DND-41 (cell line): ENCODE results near the gene NT5DC3.

Source experiments
- ATAC-seq: fragments of 200-7000 bp; cut with Tn5 transposase; 3 replicates; pipeline ENCODE4 v1.9.1; 2021; ENCODE audit warnings: low read depth; ENCODE audit not compliant: insufficient read depth
- DNase-seq: peaks from one replicate; pipeline ENCODE4 v3.0.0-alpha.2; 2020
- H2AFZ ChIP-seq: 2 replicates; pipeline ENCODE4 v1.6.0; 2012; ENCODE audit warnings: low read depth, low read length
- H3K27ac ChIP-seq: 2 replicates; pipeline ENCODE4 v1.5.1; 2012; ENCODE audit warnings: low read length, inconsistent platforms
- H3K27me3 ChIP-seq: fragments of 200-600 bp; sonication (generic); 2 replicates; pipeline ENCODE4 v1.6.0; 2012; ENCODE audit warnings: low read length, mild to moderate bottlenecking, inconsistent platforms; ENCODE audit not compliant: insufficient read depth, poor library complexity
- H3K36me3 ChIP-seq: 2 replicates; pipeline ENCODE4 v1.5.1; 2012; ENCODE audit warnings: low read length, inconsistent platforms; ENCODE audit not compliant: insufficient read depth
- H3K4me1 ChIP-seq: 2 replicates; pipeline ENCODE4 v1.5.1; 2012; ENCODE audit warnings: mild to moderate bottlenecking, low read length; ENCODE audit not compliant: insufficient read depth
- H3K4me2 ChIP-seq: 2 replicates; pipeline ENCODE4 v1.6.0; 2012; ENCODE audit warnings: mild to moderate bottlenecking, moderate library complexity, low read length, inconsistent platforms; ENCODE audit not compliant: insufficient read depth
- H3K4me3 ChIP-seq, 2 experiments: fragments of 200-600 bp in 1 of 2; shearing (Covaris generic) in 1 of 2; 2 replicates each; pipeline ENCODE4 v1.5.1; 2012 to 2016; ENCODE audit warnings: inconsistent platforms in 2 of 2, low read length in 2 of 2, mild to moderate bottlenecking in 2 of 2, low read depth in 1 of 2, moderate library complexity in 1 of 2
- H3K79me2 ChIP-seq: 2 replicates; pipeline ENCODE4 v1.6.0; 2012; ENCODE audit warnings: low read length, inconsistent platforms; ENCODE audit not compliant: insufficient read depth
- H3K9ac ChIP-seq: 2 replicates; pipeline ENCODE4 v1.6.0; 2012; ENCODE audit warnings: low read depth, mild to moderate bottlenecking, inconsistent platforms, low read length, moderate library complexity
- H3K9me3 ChIP-seq: 2 replicates; pipeline ENCODE4 v1.5.1; 2012; ENCODE audit warnings: low read length, moderate library complexity, mild to moderate bottlenecking, inconsistent platforms; ENCODE audit not compliant: insufficient read depth, severe bottlenecking
- H4K20me1 ChIP-seq: 2 replicates; pipeline ENCODE4 v1.6.0; 2012; ENCODE audit warnings: low read length; ENCODE audit not compliant: insufficient read depth
- CTCF ChIP-seq: IDR thresholded peaks from 2 replicates; pipeline ENCODE4 v1.5.1; 2012; ENCODE audit warnings: borderline replicate concordance, low read length, moderate library complexity, mild to moderate bottlenecking; ENCODE audit not compliant: poor library complexity, severe bottlenecking; ENCODE audit errors: extremely low read depth
- EZH2 ChIP-seq: IDR thresholded peaks from 3 replicates; pipeline ENCODE4 v1.6.1; 2012; ENCODE audit warnings: borderline replicate concordance, low read depth, mild to moderate bottlenecking, moderate library complexity, low read length, inconsistent platforms; ENCODE audit not compliant: severe bottlenecking

The NT5DC3 gene

DNA sequence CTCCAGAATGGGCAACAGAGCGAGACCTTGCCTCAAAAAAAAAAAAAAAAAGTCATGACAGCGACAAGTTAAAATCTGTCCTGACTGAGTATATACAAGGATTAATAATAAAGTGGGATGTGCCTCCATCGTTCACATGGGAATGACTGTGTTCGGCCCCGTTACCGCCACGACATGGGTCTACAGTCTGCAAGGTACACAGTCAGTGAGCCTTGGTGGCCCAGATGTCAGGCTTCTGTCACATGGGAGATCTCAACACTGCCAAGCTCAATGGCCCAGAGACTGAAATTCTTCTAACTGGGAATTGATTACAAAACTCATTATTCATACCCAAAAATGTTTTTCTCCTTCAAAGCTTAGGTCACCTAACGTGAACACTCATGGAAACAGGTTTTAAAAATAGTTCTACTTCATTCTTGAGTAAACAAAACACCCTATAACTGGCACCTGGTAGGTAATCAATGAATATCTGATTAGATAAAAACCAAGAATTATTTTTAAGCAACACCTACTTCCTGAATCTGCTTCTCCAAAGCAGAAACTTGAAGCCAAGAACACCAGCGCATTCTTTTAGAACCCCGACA is 66.0 kb downstream of the NT5DC3 start:
- Histone ChIP-seq H3K9me3 (no peaks in the 10 kb centered on the region), H2AFZ (no peak overlapping the region), H3K9ac (no peak overlapping the region), H3K4me1 (no peaks in the 10 kb centered on the region), H3K4me2 (no peak overlapping the region), H3K4me3 (no peak overlapping the region), H3K27ac (no peak overlapping the region), H4K20me1 (no peaks in the 10 kb centered on the region), H3K79me2 (no peaks in the 10 kb centered on the region), H3K36me3 (no peaks in the 10 kb centered on the region), H3K27me3 (no peaks in the 10 kb centered on the region)
- no peak for DNase-seq
- no peak for ATAC-seq
- TF ChIP-seq EZH2 (no peak), CTCF (no peak)

GRCh38 chr12:103773109-103773910 is 67.7 kb downstream of the NT5DC3 start:
- no peak overlapping the region for H2AFZ ChIP-seq
- H3K9me3 ChIP-seq, result no peaks in the 10 kb centered on the region
- DNase-seq, result no peak
- H3K27ac ChIP-seq, result no peak overlapping the region
- no peak for ATAC-seq
- no peaks in the 10 kb centered on the region for H3K36me3 ChIP-seq
- H3K4me1 ChIP-seq, result no peaks in the 10 kb centered on the region
- H3K27me3 ChIP-seq, result no peaks in the 10 kb centered on the region
- no peaks in the 10 kb centered on the region for H3K79me2 ChIP-seq
- no peak overlapping the region for H3K4me3 ChIP-seq
- TF ChIP-seq EZH2 (no peak), CTCF (no peak)
- no peak overlapping the region for H3K4me2 ChIP-seq
- H3K9ac ChIP-seq, result no peak overlapping the region
- H4K20me1 ChIP-seq, result no peaks in the 10 kb centered on the region

DNA sequence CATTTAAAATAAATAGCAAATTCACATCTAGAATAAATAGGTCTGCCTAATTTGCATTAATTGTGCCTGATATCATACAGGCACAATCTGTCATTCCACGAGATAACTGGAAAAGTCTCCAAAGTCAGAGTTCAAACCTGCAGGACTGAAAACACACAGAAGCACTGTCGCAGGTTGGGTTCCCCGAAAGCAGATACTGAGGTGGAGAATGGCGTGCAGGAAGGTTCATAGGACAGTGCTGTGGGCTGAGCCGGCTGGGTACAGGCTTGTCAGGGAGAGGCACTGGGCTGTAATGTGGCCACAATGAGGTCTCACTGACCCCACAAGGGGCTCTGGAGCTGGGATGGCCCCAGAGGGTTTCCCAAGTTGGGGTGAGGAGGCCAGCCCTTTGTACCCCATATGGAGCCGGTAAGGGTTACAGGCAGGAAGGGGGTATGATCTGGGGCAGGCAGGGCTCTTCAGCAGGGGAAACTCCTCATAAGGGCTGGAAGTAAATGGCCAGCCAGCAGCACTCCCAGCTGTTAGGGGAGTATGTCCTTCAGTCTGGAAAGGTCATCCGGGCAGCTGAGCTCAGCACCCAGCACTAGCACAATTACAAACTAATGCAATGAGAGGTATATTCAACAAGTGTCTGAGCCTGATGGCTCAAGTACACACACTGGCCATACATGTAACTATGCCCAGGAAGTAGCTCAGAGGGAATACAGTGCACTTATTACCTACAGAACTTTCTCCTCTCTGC is 68.5 kb downstream of the NT5DC3 start:
- no peaks in the 10 kb centered on the region for H3K27me3 ChIP-seq
- no peak for DNase-seq
- no peak overlapping the region for H3K9ac ChIP-seq
- no peaks in the 10 kb centered on the region for H3K79me2 ChIP-seq
- H3K4me3 ChIP-seq, result no peak overlapping the region
- no peak overlapping the region for H3K27ac ChIP-seq
- no peak for TF ChIP-seq EZH2
- TF ChIP-seq CTCF, result no peak
- H3K36me3 ChIP-seq, result no peaks in the 10 kb centered on the region
- no peaks in the 10 kb centered on the region for H3K4me1 ChIP-seq
- H2AFZ ChIP-seq, result no peak overlapping the region
- H3K4me2 ChIP-seq, result no peak overlapping the region
- no peaks in the 10 kb centered on the region for H4K20me1 ChIP-seq
- no peak for ATAC-seq
- H3K9me3 ChIP-seq, result no peaks in the 10 kb centered on the region
